ENCODE measurements around the gene MYO1H. TPM values are rescaled to one million over a fixed set of nuclear protein-coding genes. Genes with fewer than 3 reads are reported as not detected.

MYO1H gene
- total RNA-seq, 2 donors from 2014 or later, result not detected

- H3K4me1 Mint-ChIP-seq, result peaks cover 7% of the 10 kb centered on the region
- ATAC-seq (no peak), DNase-seq (no peak)
- peaks cover 12% of the 10 kb centered on the region for H3K36me3 Mint-ChIP-seq (ENCODE audit: low read depth)
- no peak overlapping the region for H3K27ac Mint-ChIP-seq
- H3K27me3 Mint-ChIP-seq, result no peaks in the 10 kb centered on the region
- H3K9me3 ChIP-seq (ENCODE audit: control insufficient read depth, low read length, poor library complexity, severe bottlenecking), result no peaks in the 10 kb centered on the region
- no peak overlapping the region for H3K4me3 Mint-ChIP-seq
Observed at GRCh38 chr12:109450980-109451379, 103.3 kb downstream of the MYO1H start.

- Mint-ChIP-seq H3K4me1 (peaks cover 7% of the 10 kb centered on the region), H3K27ac (no peak overlapping the region), H3K36me3 (ENCODE audit: low read depth) (peaks cover 12% of the 10 kb centered on the region), H3K27me3 (no peaks in the 10 kb centered on the region), H3K4me3 (no peak overlapping the region)
- DNase-seq (no peak), ATAC-seq (no peak)
- H3K9me3 ChIP-seq (ENCODE audit: control insufficient read depth, low read length, poor library complexity, severe bottlenecking), result no peaks in the 10 kb centered on the region
Observed at GRCh38 chr12:109451400-109451799, 103.7 kb downstream of the MYO1H start.

DNA sequence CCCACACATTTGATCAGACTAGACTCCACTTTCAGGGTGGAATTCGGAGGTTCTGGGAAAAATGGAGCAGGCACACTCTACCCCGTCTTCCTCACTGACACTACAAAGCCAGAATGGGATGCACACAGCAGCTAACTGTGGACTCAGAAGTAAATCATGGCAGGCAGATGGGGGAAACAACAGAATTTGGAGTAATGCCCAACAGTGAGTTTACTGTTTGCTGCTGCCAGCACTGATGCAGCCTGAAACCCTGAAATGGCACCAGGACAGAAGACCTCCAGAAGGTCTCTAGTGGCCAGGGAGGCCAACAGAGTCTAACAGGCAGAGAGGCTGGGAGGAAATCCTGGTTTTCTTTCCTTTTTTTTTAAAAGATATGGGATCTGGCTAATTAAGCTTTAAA is 104.8 kb downstream of the MYO1H start:
- no peak for ATAC-seq
- Mint-ChIP-seq H3K27ac (no peak overlapping the region), H3K4me3 (no peak overlapping the region), H3K36me3 (ENCODE audit: low read depth) (peaks cover 15% of the 10 kb centered on the region), H3K27me3 (no peaks in the 10 kb centered on the region), H3K4me1 (peaks cover 7% of the 10 kb centered on the region)
- no peak for DNase-seq
- H3K9me3 ChIP-seq (ENCODE audit: control insufficient read depth, low read length, poor library complexity, severe bottlenecking), result no peaks in the 10 kb centered on the region

GRCh38 chr12:109455706-109456105 is 108.0 kb downstream of the MYO1H start:
- Mint-ChIP-seq H3K36me3 (ENCODE audit: low read depth) (peaks cover 20% of the 10 kb centered on the region), H3K27me3 (no peaks in the 10 kb centered on the region), H3K4me1 (peaks cover 10% of the 10 kb centered on the region), H3K4me3 (no peak overlapping the region), H3K27ac (no peak overlapping the region)
- no peak for DNase-seq
- no peak for ATAC-seq
- no peaks in the 10 kb centered on the region for H3K9me3 ChIP-seq (ENCODE audit: control insufficient read depth, low read length, poor library complexity, severe bottlenecking)

- Mint-ChIP-seq H3K36me3 (ENCODE audit: low read depth) (peaks cover 16% of the 10 kb centered on the region), H3K27ac (no peak overlapping the region), H3K27me3 (no peaks in the 10 kb centered on the region), H3K4me1 (peaks cover 25% of the 10 kb centered on the region), H3K4me3 (no peak overlapping the region)
- no peak for DNase-seq
- H3K9me3 ChIP-seq (ENCODE audit: control insufficient read depth, low read length, poor library complexity, severe bottlenecking), result no peaks in the 10 kb centered on the region
- ATAC-seq, result no peak
Observed at GRCh38 chr12:109458086-109458485, 110.4 kb downstream of the MYO1H start.

- peaks cover 16% of the 10 kb centered on the region for H3K36me3 Mint-ChIP-seq (ENCODE audit: low read depth)
- H3K9me3 ChIP-seq (ENCODE audit: control insufficient read depth, low read length, poor library complexity, severe bottlenecking), result no peaks in the 10 kb centered on the region
- H3K4me1 Mint-ChIP-seq, result peaks cover 32% of the 10 kb centered on the region
- H3K4me3 Mint-ChIP-seq, result no peak overlapping the region
- no peak overlapping the region for H3K27ac Mint-ChIP-seq
- no peaks in the 10 kb centered on the region for H3K27me3 Mint-ChIP-seq
- DNase-seq (no peak), ATAC-seq (no peak)
Observed at GRCh38 chr12:109458771-109459208, 111.1 kb downstream of the MYO1H start.

- ATAC-seq, result no peak
- H3K4me3 Mint-ChIP-seq, result no peak overlapping the region
- no peaks in the 10 kb centered on the region for H3K9me3 ChIP-seq (ENCODE audit: control insufficient read depth, low read length, poor library complexity, severe bottlenecking)
- H3K27me3 Mint-ChIP-seq, result no peaks in the 10 kb centered on the region
- no peak overlapping the region for H3K27ac Mint-ChIP-seq
- H3K36me3 Mint-ChIP-seq (ENCODE audit: low read depth), result peaks cover 15% of the 10 kb centered on the region
- peaks cover 31% of the 10 kb centered on the region for H3K4me1 Mint-ChIP-seq
- no peak for DNase-seq
Observed at GRCh38 chr12:109459247-109459646, 111.5 kb downstream of the MYO1H start.

DNA sequence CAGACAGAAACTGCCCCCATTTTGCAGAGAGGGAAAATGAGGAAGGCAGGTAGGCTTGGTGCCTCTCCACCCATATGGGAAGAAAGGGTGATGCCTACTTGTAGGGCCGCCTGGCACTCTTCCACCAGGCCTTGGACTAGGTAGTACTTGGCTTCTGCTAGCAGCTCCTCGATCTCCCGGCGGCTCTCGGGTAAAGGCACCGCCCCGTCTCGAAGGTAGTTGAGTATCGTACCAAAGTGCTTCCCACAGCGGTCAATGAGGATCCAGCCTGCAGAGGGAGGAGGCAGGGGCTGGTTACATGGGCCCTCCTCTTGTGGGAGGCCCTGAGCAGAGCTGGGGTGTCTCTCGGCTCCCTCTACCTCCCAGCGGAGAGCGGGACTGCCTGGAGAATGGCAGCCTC is 112.8 kb downstream of the MYO1H start:
- H3K27ac Mint-ChIP-seq, result no peak overlapping the region
- H3K4me3 Mint-ChIP-seq, result no peak overlapping the region
- no peaks in the 10 kb centered on the region for H3K9me3 ChIP-seq (ENCODE audit: control insufficient read depth, low read length, poor library complexity, severe bottlenecking)
- peaks cover 14% of the 10 kb centered on the region for H3K36me3 Mint-ChIP-seq (ENCODE audit: low read depth)
- DNase-seq (no peak), ATAC-seq (no peak)
- no peaks in the 10 kb centered on the region for H3K27me3 Mint-ChIP-seq
- H3K4me1 Mint-ChIP-seq, result peaks cover 40% of the 10 kb centered on the region

- H3K27ac Mint-ChIP-seq, result peak overlapping the region; percentile 45
- DNase-seq (no peak), ATAC-seq (no peak)
- H3K36me3 Mint-ChIP-seq (ENCODE audit: low read depth), result peaks cover 16% of the 10 kb centered on the region
- H3K9me3 ChIP-seq (ENCODE audit: control insufficient read depth, low read length, poor library complexity, severe bottlenecking), result no peaks in the 10 kb centered on the region
- no peaks in the 10 kb centered on the region for H3K27me3 Mint-ChIP-seq
- H3K4me1 Mint-ChIP-seq, result peaks cover 42% of the 10 kb centered on the region
- H3K4me3 Mint-ChIP-seq, result no peak overlapping the region
Observed at GRCh38 chr12:109461049-109461845, 113.5 kb downstream of the MYO1H start.

DNA sequence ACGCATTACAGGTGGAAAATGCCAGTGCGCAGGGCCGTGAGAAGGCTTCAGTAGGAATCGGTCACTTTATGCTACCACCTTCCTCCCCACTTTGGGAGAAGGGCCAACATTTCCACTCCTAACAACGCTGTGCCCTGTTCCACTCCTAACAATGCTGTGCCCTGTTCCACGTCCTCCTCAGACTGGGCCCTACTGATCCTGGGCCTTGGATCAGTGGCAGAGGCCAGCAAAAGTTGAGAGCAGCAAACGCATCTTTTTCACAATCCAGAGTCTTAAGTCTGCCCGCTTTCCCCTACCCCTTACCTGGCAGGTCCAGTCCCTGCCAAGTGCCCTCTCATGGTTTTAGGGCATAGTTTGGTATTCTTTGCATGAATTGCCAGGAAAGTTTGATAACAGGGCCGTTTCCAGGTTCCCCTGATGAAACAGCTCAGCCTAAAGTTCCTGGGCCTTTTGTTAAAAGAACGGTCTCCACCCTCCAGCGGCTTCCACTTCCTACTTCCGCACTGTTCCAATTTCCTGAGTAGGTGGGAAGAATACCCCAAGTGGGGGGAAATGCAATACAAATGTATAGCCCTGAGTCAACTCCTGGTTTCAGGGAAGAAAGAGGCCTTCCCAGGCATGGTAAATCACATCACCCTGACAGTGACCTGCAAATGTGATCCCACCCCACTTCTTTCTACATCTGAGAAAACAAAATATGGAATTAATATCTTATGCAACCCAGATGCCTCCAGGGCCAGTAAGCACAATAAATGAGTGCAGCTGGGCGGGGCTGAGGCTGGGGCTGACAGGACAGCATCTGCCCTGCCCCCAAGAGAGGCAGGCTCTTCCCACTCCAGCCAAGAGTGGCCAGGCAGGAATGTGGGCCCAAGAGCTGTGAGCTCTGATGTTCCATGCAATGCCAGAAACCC is 114.4 kb downstream of the MYO1H start:
- ATAC-seq (no peak), DNase-seq (no peak)
- H3K4me1 Mint-ChIP-seq, result peaks cover 42% of the 10 kb centered on the region
- no peaks in the 10 kb centered on the region for H3K27me3 Mint-ChIP-seq
- no peaks in the 10 kb centered on the region for H3K9me3 ChIP-seq (ENCODE audit: control insufficient read depth, low read length, poor library complexity, severe bottlenecking)
- no peak overlapping the region for H3K27ac Mint-ChIP-seq
- H3K4me3 Mint-ChIP-seq, result no peak overlapping the region
- peaks cover 14% of the 10 kb centered on the region for H3K36me3 Mint-ChIP-seq (ENCODE audit: low read depth)

DNA sequence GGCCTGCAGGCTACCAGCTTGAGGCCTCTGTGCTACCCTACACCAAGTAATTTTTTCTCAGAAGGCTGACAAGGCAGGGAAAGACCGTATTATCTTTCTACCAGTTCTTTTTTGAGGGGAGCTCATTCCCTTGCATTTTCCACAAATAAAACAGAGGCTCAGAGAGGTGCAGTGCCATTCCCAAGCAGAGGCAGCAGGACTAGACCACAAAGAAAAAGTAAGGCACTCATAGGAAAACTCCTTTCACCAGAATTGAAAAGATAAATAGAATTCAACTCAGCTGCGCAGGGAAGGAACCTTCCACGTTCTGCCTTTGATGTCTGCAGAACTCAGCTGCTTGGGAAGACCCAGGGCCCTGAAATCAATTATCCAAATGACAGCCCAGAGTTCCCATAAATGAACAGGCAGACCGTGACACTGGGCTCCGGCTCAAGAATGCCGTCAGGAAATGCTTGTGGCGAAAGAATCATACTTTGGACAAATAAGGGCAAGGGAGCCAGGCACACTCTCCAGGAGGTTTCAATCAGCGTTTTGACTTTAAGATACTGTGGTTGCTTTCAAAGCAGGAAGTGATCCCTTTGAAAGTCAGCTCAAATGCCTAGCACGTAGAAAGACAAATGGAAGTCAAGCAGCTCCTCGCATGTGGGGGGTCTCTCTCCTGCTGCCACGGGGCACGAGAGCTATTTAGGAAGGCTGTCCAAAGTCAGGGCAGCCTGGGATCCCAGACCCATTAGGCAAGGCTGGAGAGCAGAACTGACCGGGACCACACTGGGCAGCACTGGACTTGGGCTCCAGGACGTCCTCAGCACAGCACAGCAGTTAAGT is 115.4 kb downstream of the MYO1H start:
- H3K27ac Mint-ChIP-seq, result peak overlapping the region; percentile 57
- H3K9me3 ChIP-seq (ENCODE audit: control insufficient read depth, low read length, poor library complexity, severe bottlenecking), result no peaks in the 10 kb centered on the region
- DNase-seq (no peak), ATAC-seq (no peak)
- peaks cover 42% of the 10 kb centered on the region for H3K4me1 Mint-ChIP-seq
- H3K27me3 Mint-ChIP-seq, result no peaks in the 10 kb centered on the region
- H3K4me3 Mint-ChIP-seq, result no peak overlapping the region
- H3K36me3 Mint-ChIP-seq (ENCODE audit: low read depth), result peaks cover 11% of the 10 kb centered on the region

- Mint-ChIP-seq H3K27me3 (no peaks in the 10 kb centered on the region), H3K4me1 (peaks cover 42% of the 10 kb centered on the region), H3K36me3 (ENCODE audit: low read depth) (peaks cover 11% of the 10 kb centered on the region), H3K4me3 (peak overlapping the region; percentile 43), H3K27ac (peak overlapping the region; percentile 57)
- DNase-seq (no peak), ATAC-seq (no peak)
- H3K9me3 ChIP-seq (ENCODE audit: control insufficient read depth, low read length, poor library complexity, severe bottlenecking), result no peaks in the 10 kb centered on the region
Observed at GRCh38 chr12:109463756-109464155, 116.1 kb downstream of the MYO1H start.

Measured in T-helper 17 cell (primary cell).